ENCODE data around the gene B4GALT3. TPM values are rescaled to one million over a fixed set of nuclear protein-coding genes. Genes with fewer than 3 reads are reported as not detected.

B4GALT3 gene
- polyA plus RNA-seq, 3 donors = 16.8 to 50.3 (median 21.0) TPM

DNA sequence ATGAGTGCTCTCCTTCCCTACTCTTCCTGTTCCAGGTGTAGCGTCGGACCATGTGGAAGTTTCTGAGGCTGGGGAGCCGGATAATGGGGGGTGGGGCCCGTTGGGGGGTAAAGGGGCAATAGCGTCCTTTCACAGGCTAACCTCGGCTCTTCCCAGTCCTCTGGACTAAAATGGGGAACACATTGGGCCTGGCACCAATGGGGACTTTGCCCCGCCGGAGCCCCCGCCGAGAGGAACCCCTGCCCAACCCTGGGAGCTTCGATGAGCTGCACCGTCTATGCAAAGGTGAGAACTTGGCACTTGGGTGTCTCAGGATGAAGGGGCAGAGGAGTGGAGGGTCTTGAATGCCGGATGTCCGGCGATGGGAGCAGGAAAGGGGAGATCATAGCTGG, 49.0 kb upstream of the B4GALT3 start:
- DNase-seq = no peak
- H3K36me3 Mint-ChIP-seq = peaks cover 50 to 54% of the 10 kb centered on the region in 2 donors
- no peak overlapping the region for H3K9ac ChIP-seq (ENCODE audit: insufficient read depth, low read length, poor library complexity, severe bottlenecking)
- H3K4me3 Mint-ChIP-seq = peak overlapping the region; percentile 95 to 98
- H3K4me1 Mint-ChIP-seq = peaks cover 60% of the 10 kb centered on the region
- H3K4me3 ChIP-seq (replicated peaks in 1 of 3; ENCODE audit: low read depth in 2 of 3, low read length in 3 of 3) = peak overlapping the region; percentile 50 to 79 (median 63)
- H3K36me3 ChIP-seq (replicated peaks in 1 of 2; ENCODE audit: control insufficient read depth in 1 of 2, insufficient read depth in 2 of 2, low read length in 2 of 2) = peaks cover 25 to 55% of the 10 kb centered on the region in 2 donors
- no peaks in the 10 kb centered on the region for H3K9me3 ChIP-seq (replicated peaks in 1 of 2; ENCODE audit: control insufficient read depth in 1 of 2, insufficient read depth in 1 of 2, low read length in 2 of 2)
- no peaks in the 10 kb centered on the region for H3K27me3 ChIP-seq (ENCODE audit: control insufficient read depth in 2 of 2, insufficient read depth in 2 of 2, low read length in 2 of 2)
- H3K27ac Mint-ChIP-seq = peak overlapping the region; percentile 88 to 99 (median 97)
- no peak for TF ChIP-seq CTCF (IDR thresholded peaks at IDR 0.05)
- peaks cover 32 to 45% of the 10 kb centered on the region in 2 donors for H3K4me1 ChIP-seq (ENCODE audit: control insufficient read depth in 1 of 2, insufficient read depth in 2 of 2, low read length in 2 of 2)
- peaks cover 9% of the 10 kb centered on the region for H3K79me2 ChIP-seq (ENCODE audit: insufficient read depth, low read length)
- peak overlapping the region; percentile 83 for H3K4me2 ChIP-seq (replicated peaks; ENCODE audit: extremely low read depth, low read length, poor library complexity, severe bottlenecking)
- peak overlapping the region; percentile 37 for H2AFZ ChIP-seq (ENCODE audit: insufficient read depth, low read depth, low read length, poor library complexity, severe bottlenecking)
- H3K27me3 Mint-ChIP-seq (ENCODE audit: low read depth in 3 of 3) = peaks cover 0 to 5% (median 1%) of the 10 kb centered on the region in 3 donors
- intact Hi-C loops (cut with micrococcal nuclease) = loop anchor here in 1 of 2 donors (5.0 kb wide), 2 partner anchors 86 to 156 kb away; partner anchors contain the start of gene SDHC
- 18% methylated on average over 11 of the region's 15 CpGs for WGBS (ENCODE audit: insufficient coverage)
- H4K20me1 ChIP-seq (ENCODE audit: insufficient read depth, low read length) = peaks cover 26% of the 10 kb centered on the region
- peaks cover 0 to 2% (median 0%) of the 10 kb centered on the region in 7 donors for H3K9me3 Mint-ChIP-seq
- H3K27ac ChIP-seq (ENCODE audit: low read depth in 1 of 2, low read length in 2 of 2) = peak overlapping the region in 1 of 2 donors; percentile 39

DNA sequence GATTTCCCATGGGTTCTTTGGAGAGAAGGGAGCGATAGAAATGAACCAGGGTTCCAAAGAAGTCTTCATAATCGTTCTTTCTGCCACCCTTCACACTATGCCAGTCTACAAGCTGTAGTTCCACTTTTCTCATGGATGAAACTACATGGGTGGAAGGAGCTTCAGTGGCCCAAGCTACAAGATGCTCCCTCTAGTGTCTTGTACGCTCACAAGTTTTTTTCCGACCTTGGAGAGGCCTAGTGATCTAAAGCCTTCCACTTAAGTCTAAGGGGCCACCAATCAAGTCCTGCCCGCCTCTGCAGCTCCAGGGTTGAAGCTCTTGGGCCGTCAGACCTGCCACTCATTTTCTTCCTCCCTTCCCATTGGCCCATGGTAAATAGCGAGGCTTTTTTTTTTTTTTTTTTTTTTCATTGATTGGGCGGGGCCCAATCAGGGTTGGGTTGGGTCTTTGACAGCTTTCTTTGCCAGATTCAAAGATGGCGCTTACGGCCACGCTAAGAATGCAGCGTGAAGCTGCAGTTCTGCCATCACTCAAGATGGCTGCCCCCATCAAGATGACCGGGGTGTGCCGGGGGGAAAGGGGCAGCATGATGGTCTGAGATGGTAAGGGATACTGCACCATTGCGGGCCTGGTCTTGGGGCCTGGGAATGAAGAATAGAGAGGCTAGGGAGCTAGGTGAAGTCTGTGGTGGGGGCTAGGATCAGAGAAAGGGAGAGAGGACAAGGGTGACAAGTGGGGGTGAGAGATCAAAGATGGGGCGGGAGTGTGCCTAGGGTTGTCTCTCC, 48.4 kb upstream of the B4GALT3 start, which contains the start of gene TOMM40L:
Gene TOMM40L (plus strand): TSS at position 527 of the 786 bp plus-strand sequence. CDS start 430 bp downstream, outside the sequence.
- TF ChIP-seq CTCF (IDR thresholded peaks at IDR 0.05) = peak; percentile 59
- Mint-ChIP-seq H3K27me3 (ENCODE audit: low read depth in 3 of 3) (peaks cover 0 to 5% (median 1%) of the 10 kb centered on the region in 3 donors), H3K4me1 (peaks cover 62% of the 10 kb centered on the region), H3K9me3 (peaks cover 0 to 2% (median 0%) of the 10 kb centered on the region in 7 donors), H3K27ac (peak within 1 kb of the TSS; percentile 88 to 99 (median 97)), H3K36me3 (peaks cover 49 to 55% of the 10 kb centered on the region in 2 donors), H3K4me3 (peak within 1 kb of the TSS; percentile 95 to 98)
- Histone ChIP-seq H3K4me3 (replicated peaks in 1 of 3; ENCODE audit: low read depth in 2 of 3, low read length in 3 of 3) (peak within 1 kb of the TSS; percentile 50 to 79 (median 63)), H3K9ac (ENCODE audit: insufficient read depth, low read length, poor library complexity, severe bottlenecking) (no peak within 1 kb of the TSS), H3K27ac (ENCODE audit: low read depth in 1 of 2, low read length in 2 of 2) (peak within 1 kb of the TSS; percentile 57 to 77), H4K20me1 (ENCODE audit: insufficient read depth, low read length) (peaks cover 32% of the 10 kb centered on the region), H3K9me3 (replicated peaks in 1 of 2; ENCODE audit: control insufficient read depth in 1 of 2, insufficient read depth in 1 of 2, low read length in 2 of 2) (no peaks in the 10 kb centered on the region), H3K4me2 (replicated peaks; ENCODE audit: extremely low read depth, low read length, poor library complexity, severe bottlenecking) (peak within 1 kb of the TSS; percentile 83), H3K4me1 (ENCODE audit: control insufficient read depth in 1 of 2, insufficient read depth in 2 of 2, low read length in 2 of 2) (peaks cover 32 to 45% of the 10 kb centered on the region in 2 donors), H3K27me3 (ENCODE audit: control insufficient read depth in 2 of 2, insufficient read depth in 2 of 2, low read length in 2 of 2) (no peaks in the 10 kb centered on the region), H3K79me2 (ENCODE audit: insufficient read depth, low read length) (peaks cover 9% of the 10 kb centered on the region), H2AFZ (ENCODE audit: insufficient read depth, low read depth, low read length, poor library complexity, severe bottlenecking) (peak within 1 kb of the TSS; percentile 37), H3K36me3 (replicated peaks in 1 of 2; ENCODE audit: control insufficient read depth in 1 of 2, insufficient read depth in 2 of 2, low read length in 2 of 2) (peaks cover 24 to 54% of the 10 kb centered on the region in 2 donors)
- 1% methylated on average over 11 of the region's 16 CpGs for WGBS (ENCODE audit: insufficient coverage)
- intact Hi-C loops (cut with micrococcal nuclease) = loop anchor here in 1 of 2 donors (1.0 to 5.0 kb wide), 3 partner anchors 16 to 157 kb away; partner anchors contain the start of gene SDHC
- DNase-seq = peak; percentile 98 to 99 (median 99)
